Coronary artery (tissue), 2 donors: ENCODE measurements around the gene SOS2.

ENCODE experiments used
- DNase-seq: peaks from one replicate; pipeline ENCODE4 v3.0.0-alpha.2; 2017; ENCODE audit warnings: low spot score
- H3K27ac ChIP-seq, 2 donors: fragments of 200-600 bp; sonication (generic); one replicate each; pipeline ENCODE4 v1.5.1; 2016 to 2019
- H3K4me3 ChIP-seq: fragments of 200-600 bp; sonication (generic); 2 replicates; pipeline ENCODE4 v1.5.1; 2016; ENCODE audit warnings: mild to moderate bottlenecking, moderate library complexity
- CTCF ChIP-seq: fragments of 200-600 bp; sonication (generic); IDR thresholded peaks from one replicate; pipeline ENCODE4 v1.5.1; 2019; ENCODE audit warnings: antibody characterized with exemption

SOS2 gene

GRCh38 chr14:50242096-50242495 lies 10.7 kb upstream of the SOS2 start:
- no peak for DNase-seq
- TF ChIP-seq CTCF = no peak
- no peak overlapping the region for H3K27ac ChIP-seq
- H3K4me3 ChIP-seq = no peak overlapping the region

- no peak for TF ChIP-seq CTCF
- H3K27ac ChIP-seq = no peak overlapping the region
- no peak for DNase-seq
- no peak overlapping the region for H3K4me3 ChIP-seq
Observed at GRCh38 chr14:50237427-50237826, 6.0 kb upstream of the SOS2 start.

- no peak for TF ChIP-seq CTCF
- Histone ChIP-seq H3K27ac (no peak overlapping the region), H3K4me3 (no peak overlapping the region)
- no peak for DNase-seq
Observed at GRCh38 chr14:50233951-50234250, 2.5 kb upstream of the SOS2 start.

GRCh38 chr14:50233166-50233950 lies 2.0 kb upstream of the SOS2 start:
- H3K4me3 ChIP-seq = no peak overlapping the region
- DNase-seq = no peak
- no peak overlapping the region for H3K27ac ChIP-seq
- no peak for TF ChIP-seq CTCF

GRCh38 chr14:50232276-50232642 lies 881 bp upstream of the SOS2 start:
- Histone ChIP-seq H3K27ac (peak overlapping the region; percentile 96), H3K4me3 (peak overlapping the region; percentile 84)
- DNase-seq = no peak
- no peak for TF ChIP-seq CTCF

GRCh38 chr14:50230701-50231474 lies 490 bp downstream of the SOS2 start:
- Histone ChIP-seq H3K27ac (peak overlapping the region; percentile 96), H3K4me3 (peak overlapping the region; percentile 84)
- DNase-seq = peak; percentile 78
- TF ChIP-seq CTCF = no peak

GRCh38 chr14:50230401-50230700 lies 1.0 kb downstream of the SOS2 start:
- H3K27ac ChIP-seq = peak overlapping the region; percentile 96
- no peak for DNase-seq
- no peak for TF ChIP-seq CTCF

More at GRCh38 chr14:50230401-50230700, 1.0 kb downstream of the SOS2 start:
- H3K4me3 ChIP-seq = peak overlapping the region; percentile 84
